OCI-LY3 (cell line): ENCODE results near the gene NSL1.

Experiments used
- H2AFZ ChIP-seq: fragments of 200-600, 300-600 bp; shearing (Covaris generic); 2 replicates; pipeline ENCODE4 v1.6.0; 2014; ENCODE audit warnings: antibody characterized with exemption, low read depth, low read length
- H3K27ac ChIP-seq: fragments of 200-600, 300-600 bp; sonication (generic); 2 replicates; pipeline ENCODE4 v1.5.1; 2014; ENCODE audit warnings: mild to moderate bottlenecking, low read length, moderate library complexity, mixed read lengths
- H3K27me3 ChIP-seq: fragments of 200-600, 300-600 bp; sonication (generic); 2 replicates; pipeline ENCODE4 v1.6.1; 2014; ENCODE audit warnings: low read depth, low read length, mixed read lengths
- H3K36me3 ChIP-seq: fragments of 200-600, 300-600 bp; sonication (generic); replicated peaks from 2 replicates; pipeline ENCODE3; 2014; ENCODE audit warnings: low read depth, low read length, mixed read lengths
- H3K4me1 ChIP-seq: fragments of 300-600, 200-600 bp; sonication (generic); 2 replicates; pipeline ENCODE4 v1.6.1; 2014; ENCODE audit warnings: low read length, mixed read lengths
- H3K4me2 ChIP-seq: fragments of 200-600, 300-600 bp; sonication (generic); 2 replicates; pipeline ENCODE4 v1.6.1; 2014; ENCODE audit warnings: low read length, mixed read lengths
- H3K4me3 ChIP-seq: fragments of 300-600, 200-600 bp; sonication (generic); 2 replicates; pipeline ENCODE4 v1.5.1; 2014; ENCODE audit warnings: antibody characterized with exemption, mild to moderate bottlenecking, low read length, moderate library complexity
- H3K79me2 ChIP-seq: fragments of 300-600, 200-600 bp; shearing (Covaris generic); 2 replicates; pipeline ENCODE4 v1.6.1; 2014; ENCODE audit warnings: mild to moderate bottlenecking, low read length, mixed read lengths
- H3K9ac ChIP-seq: fragments of 300-600, 200-600 bp; shearing (Covaris generic); 2 replicates; pipeline ENCODE4 v1.6.0; 2014; ENCODE audit warnings: mild to moderate bottlenecking, low read length, moderate library complexity
- H3K9me3 ChIP-seq: fragments of 200-600, 300-600 bp; shearing (Covaris generic); 2 replicates; pipeline ENCODE4 v1.6.1; 2014; ENCODE audit warnings: low read length, mixed read lengths; ENCODE audit not compliant: insufficient read depth
- H4K20me1 ChIP-seq: fragments of 200-600, 300-600 bp; sonication (generic); 2 replicates; pipeline ENCODE4 v1.6.1; 2016; ENCODE audit warnings: low read length, mixed read lengths; ENCODE audit not compliant: insufficient read depth
- CTCF ChIP-seq: fragments of 200-600, 300-600 bp; sonication (generic); IDR thresholded peaks from 2 replicates; pipeline ENCODE4 v1.5.1; 2014; ENCODE audit warnings: antibody characterized with exemption, low read length, low read depth
- EZH2phosphoT487 ChIP-seq: fragments of 200-600 bp; shearing (Covaris generic); IDR thresholded peaks from 2 replicates; pipeline ENCODE4 v1.6.1; 2018; ENCODE audit warnings: antibody characterized with exemption, mixed run types, low read depth

NSL1 gene

GRCh38 chr1:212686591-212686990 lies 105.0 kb downstream of the NSL1 start:
- Histone ChIP-seq H2AFZ (no peak overlapping the region), H3K27ac (no peak overlapping the region), H3K4me1 (peaks cover 36% of the 10 kb centered on the region), H4K20me1 (no peaks in the 10 kb centered on the region), H3K4me3 (no peak overlapping the region), H3K27me3 (no peaks in the 10 kb centered on the region), H3K9ac (no peak overlapping the region), H3K79me2 (no peaks in the 10 kb centered on the region), H3K4me2 (no peak overlapping the region), H3K9me3 (no peaks in the 10 kb centered on the region), H3K36me3 (peaks cover 11% of the 10 kb centered on the region)
- TF ChIP-seq EZH2phosphoT487 (no peak), CTCF (no peak)

- Histone ChIP-seq H3K9ac (no peak overlapping the region), H4K20me1 (no peaks in the 10 kb centered on the region), H3K36me3 (peaks cover 11% of the 10 kb centered on the region), H3K27me3 (no peaks in the 10 kb centered on the region), H3K79me2 (no peaks in the 10 kb centered on the region), H3K27ac (no peak overlapping the region), H3K4me3 (no peak overlapping the region), H2AFZ (no peak overlapping the region), H3K9me3 (no peaks in the 10 kb centered on the region), H3K4me2 (no peak overlapping the region), H3K4me1 (peaks cover 42% of the 10 kb centered on the region)
- TF ChIP-seq CTCF (no peak), EZH2phosphoT487 (no peak)
Measured at GRCh38 chr1:212686069-212686468, 105.5 kb downstream of the NSL1 start.

- H3K4me1 ChIP-seq, result peaks cover 48% of the 10 kb centered on the region
- TF ChIP-seq CTCF (no peak), EZH2phosphoT487 (no peak)
- H3K9ac ChIP-seq, result no peak overlapping the region
- H2AFZ ChIP-seq, result no peak overlapping the region
- H3K27ac ChIP-seq, result peak overlapping the region; percentile 9; the same call in 1 of the 2 replicates
- no peaks in the 10 kb centered on the region for H3K9me3 ChIP-seq
- no peaks in the 10 kb centered on the region for H4K20me1 ChIP-seq
- no peak overlapping the region for H3K4me2 ChIP-seq
- no peaks in the 10 kb centered on the region for H3K27me3 ChIP-seq
- no peaks in the 10 kb centered on the region for H3K79me2 ChIP-seq
- H3K36me3 ChIP-seq, result peaks cover 11% of the 10 kb centered on the region
- no peak overlapping the region for H3K4me3 ChIP-seq
Measured at GRCh38 chr1:212685429-212685828, 106.1 kb downstream of the NSL1 start.

GRCh38 chr1:212684521-212685090 lies 107.0 kb downstream of the NSL1 start:
- H2AFZ ChIP-seq, result no peak overlapping the region
- H3K9ac ChIP-seq, result no peak overlapping the region
- H4K20me1 ChIP-seq, result no peaks in the 10 kb centered on the region
- TF ChIP-seq CTCF, result no peak
- no peak for TF ChIP-seq EZH2phosphoT487
- H3K27me3 ChIP-seq, result no peaks in the 10 kb centered on the region
- no peak overlapping the region for H3K27ac ChIP-seq
- no peaks in the 10 kb centered on the region for H3K9me3 ChIP-seq
- H3K4me2 ChIP-seq, result no peak overlapping the region
- no peak overlapping the region for H3K4me3 ChIP-seq
- no peaks in the 10 kb centered on the region for H3K79me2 ChIP-seq
- peaks cover 56% of the 10 kb centered on the region for H3K4me1 ChIP-seq
- peaks cover 7% of the 10 kb centered on the region for H3K36me3 ChIP-seq
